Measurements from ENCODE around the gene PRKAA2. TPM values are rescaled to one million over a fixed set of nuclear protein-coding genes. Genes with fewer than 3 reads are reported as not detected.

PRKAA2 gene
- total RNA-seq, 1 experiment from 2014 or later = 4.0 TPM

DNA sequence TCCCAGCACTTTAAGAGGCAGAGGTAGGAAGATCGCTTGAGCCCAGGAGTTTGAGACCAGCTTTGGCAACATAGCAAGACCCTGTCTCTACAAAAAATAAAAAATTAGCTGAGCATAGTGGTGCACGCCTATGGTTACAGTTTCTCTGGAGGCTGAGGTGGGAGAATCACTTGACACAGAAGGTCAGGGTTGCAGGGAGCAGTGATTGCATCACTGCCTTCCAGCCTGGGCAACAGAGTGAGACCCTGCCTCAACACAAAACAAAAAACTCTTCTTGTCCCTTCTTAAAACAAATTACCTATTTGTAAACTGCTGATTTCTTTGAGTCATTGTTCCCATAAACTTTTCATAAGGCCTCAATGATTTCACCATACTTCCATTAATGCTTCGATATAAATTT is 18.7 kb downstream of the PRKAA2 start:
- H3K23me2 ChIP-seq (ENCODE audit: insufficient read length, low read depth, low read length, poor library complexity, severe bottlenecking) = no peaks in the 10 kb centered on the region
- no peak overlapping the region for H3K23ac ChIP-seq (ENCODE audit: insufficient read length, low read depth, low read length)
- H3K9me3 ChIP-seq (ENCODE audit: control insufficient read depth, low read depth, low read length) = no peaks in the 10 kb centered on the region
- H2AFZ ChIP-seq (ENCODE audit: low read length) = no peak overlapping the region
- H3K4me1 ChIP-seq (ENCODE audit: insufficient read depth, low read length) = peaks cover 3% of the 10 kb centered on the region; the same call in 1 of the 2 replicates
- H3K27ac Mint-ChIP-seq = no peak overlapping the region
- no peaks in the 10 kb centered on the region for H3K79me2 ChIP-seq (ENCODE audit: insufficient read depth, low read length)
- no peak overlapping the region for H3T11ph ChIP-seq (ENCODE audit: low read length)
- no peak overlapping the region for H2BK5ac ChIP-seq (ENCODE audit: insufficient read length, low read length)
- H3K4ac ChIP-seq (ENCODE audit: low read depth, low read length) = no peak overlapping the region
- H2BK15ac ChIP-seq (ENCODE audit: low read depth, low read length) = no peak overlapping the region
- peaks cover 10 to 11% of the 10 kb centered on the region in 2 experiments for H3K4me1 Mint-ChIP-seq
- H3K56ac ChIP-seq (ENCODE audit: insufficient read length, low read depth, low read length) = no peak overlapping the region
- H3K27me3 Mint-ChIP-seq (ENCODE audit: low read depth) = no peaks in the 10 kb centered on the region
- no peak overlapping the region for H3K9ac ChIP-seq (ENCODE audit: extremely low read depth, insufficient read length, low read length)
- no peak overlapping the region for H3K27ac ChIP-seq (ENCODE audit: insufficient read length, low read depth, low read length)
- no peak overlapping the region for H2BK120ac ChIP-seq (ENCODE audit: low read depth, low read length, poor library complexity, severe bottlenecking)
- no peak overlapping the region for H2AK5ac ChIP-seq (ENCODE audit: insufficient read length, low read length)
- no peak for DNase-seq
- no peaks in the 10 kb centered on the region for H3K9me3 Mint-ChIP-seq
- WGBS (ENCODE audit: extremely low coverage, insufficient read length, low lambda C conversion rate) = no CpG with 5 or more reads among the region's 3 CpGs
- H3K14ac ChIP-seq (ENCODE audit: insufficient read depth, low read length) = no peak overlapping the region
- H3K4me2 ChIP-seq (ENCODE audit: insufficient read depth, insufficient read length, low read length) = no peak overlapping the region
- no peak overlapping the region for H3K4me3 Mint-ChIP-seq
- no peak overlapping the region for H4K5ac ChIP-seq (ENCODE audit: insufficient read length, low read depth, low read length)
- no peak overlapping the region for H2BK20ac ChIP-seq (ENCODE audit: low read depth, low read length, poor library complexity, severe bottlenecking)
- TF ChIP-seq, protein P1, sequence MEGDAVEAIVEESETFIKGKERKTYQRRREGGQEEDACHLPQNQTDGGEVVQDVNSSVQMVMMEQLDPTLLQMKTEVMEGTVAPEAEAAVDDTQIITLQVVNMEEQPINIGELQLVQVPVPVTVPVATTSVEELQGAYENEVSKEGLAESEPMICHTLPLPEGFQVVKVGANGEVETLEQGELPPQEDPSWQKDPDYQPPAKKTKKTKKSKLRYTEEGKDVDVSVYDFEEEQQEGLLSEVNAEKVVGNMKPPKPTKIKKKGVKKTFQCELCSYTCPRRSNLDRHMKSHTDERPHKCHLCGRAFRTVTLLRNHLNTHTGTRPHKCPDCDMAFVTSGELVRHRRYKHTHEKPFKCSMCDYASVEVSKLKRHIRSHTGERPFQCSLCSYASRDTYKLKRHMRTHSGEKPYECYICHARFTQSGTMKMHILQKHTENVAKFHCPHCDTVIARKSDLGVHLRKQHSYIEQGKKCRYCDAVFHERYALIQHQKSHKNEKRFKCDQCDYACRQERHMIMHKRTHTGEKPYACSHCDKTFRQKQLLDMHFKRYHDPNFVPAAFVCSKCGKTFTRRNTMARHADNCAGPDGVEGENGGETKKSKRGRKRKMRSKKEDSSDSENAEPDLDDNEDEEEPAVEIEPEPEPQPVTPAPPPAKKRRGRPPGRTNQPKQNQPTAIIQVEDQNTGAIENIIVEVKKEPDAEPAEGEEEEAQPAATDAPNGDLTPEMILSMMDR (conservative IDR thresholded peaks at IDR 0.05) = no peak
- H4K20me1 ChIP-seq (ENCODE audit: control insufficient read depth, insufficient read depth, insufficient read length) = no peaks in the 10 kb centered on the region
- H3K79me1 ChIP-seq (ENCODE audit: insufficient read depth, low read depth, low read length, poor library complexity, severe bottlenecking) = no peaks in the 10 kb centered on the region
- no peak overlapping the region for H4K91ac ChIP-seq (ENCODE audit: insufficient read length, low read depth, low read length)
- no peak overlapping the region for H2BK12ac ChIP-seq (ENCODE audit: insufficient read length, low read depth, low read length)
- no peak overlapping the region for H4K8ac ChIP-seq (replicated peaks; ENCODE audit: insufficient read length, low read depth, low read length)
- no peaks in the 10 kb centered on the region for H3K36me3 Mint-ChIP-seq (ENCODE audit: insufficient read depth in 1 of 3, low read depth in 3 of 3)
- no peak overlapping the region for H3K18ac ChIP-seq (ENCODE audit: insufficient read length, low read depth, low read length)
- no peaks in the 10 kb centered on the region for H3K27me3 ChIP-seq (ENCODE audit: insufficient read depth, low read length)

Data from H9 (cell line).